IMR-90 (cell line): ENCODE data around the gene STXBP4. TPM values are rescaled to one million over a fixed set of nuclear protein-coding genes. Genes with fewer than 3 reads are reported as not detected.

Source experiments
- ATAC-seq: fragments of 200-7000 bp; cut with Tn5 transposase; 2 replicates; pipeline ENCODE4 v1.9.1; 2020; ENCODE audit warnings: low read depth, mild to moderate bottlenecking, moderate library complexity
- BruUV-seq: library from RNA; stranded (reverse); fragments of 400-500 nt; replicated peaks from 2 replicates; lab custom pipeline; 2021; lab: Mats Ljungman, UMichigan
- CTCF ChIA-PET: fragments of 300-600 bp; formaldehyde crosslinking; extraction: SDS; loops from one replicate; lab custom pipeline; 2021; ENCODE audit warnings: antibody characterized with exemption; lab: Yijun Ruan, JAX
- POLR2A ChIA-PET: fragments of 300-600 bp; sonication (Branson Sonifier 250); formaldehyde crosslinking; loops from one replicate; lab custom pipeline; 2022; ENCODE audit warnings: antibody characterized with exemption; ENCODE audit not compliant: unreplicated experiment; lab: Charles Lee
- DNase-seq: peaks from one replicate; pipeline ENCODE4 v3.0.0; 2013
- H2AFZ ChIP-seq: replicated peaks from 2 replicates; pipeline ENCODE3; 2013; ENCODE audit warnings: low read length, mild to moderate bottlenecking; ENCODE audit not compliant: poor library complexity
- H2AK5ac ChIP-seq: 2 replicates; pipeline ENCODE4 v1.6.1; 2013; ENCODE audit warnings: low read depth, low read length, inconsistent platforms
- H2AK9ac ChIP-seq: replicated peaks from 2 replicates; pipeline ENCODE3; 2013; ENCODE audit warnings: mild to moderate bottlenecking, low read depth, low read length, moderate library complexity; ENCODE audit not compliant: poor library complexity
- H2BK120ac ChIP-seq: 2 replicates; pipeline ENCODE4 v1.6.1; 2013; ENCODE audit warnings: low read depth, low read length, inconsistent platforms
- H2BK15ac ChIP-seq: 3 replicates; pipeline ENCODE4 v1.6.1; 2013; ENCODE audit warnings: low read depth, low read length, inconsistent platforms
- H2BK20ac ChIP-seq: 2 replicates; pipeline ENCODE4 v1.6.1; 2013; ENCODE audit warnings: low read depth, mild to moderate bottlenecking, inconsistent platforms, low read length, moderate library complexity
- H2BK5ac ChIP-seq: 2 replicates; pipeline ENCODE4 v1.6.1; 2013; ENCODE audit warnings: mild to moderate bottlenecking, low read depth, low read length, inconsistent platforms; ENCODE audit not compliant: poor library complexity, severe bottlenecking
- H3K14ac ChIP-seq: replicated peaks from 2 replicates; pipeline ENCODE4 v1.6.1; 2013; ENCODE audit warnings: low read depth, low read length, inconsistent platforms
- H3K18ac ChIP-seq: 2 replicates; pipeline ENCODE4 v1.6.1; 2013; ENCODE audit warnings: low read depth, low read length, control low read depth
- H3K23ac ChIP-seq: 2 replicates; pipeline ENCODE4 v1.6.1; 2013; ENCODE audit warnings: low read depth, low read length, inconsistent platforms
- H3K27ac ChIP-seq: 2 replicates; pipeline ENCODE4 v1.5.1; 2013; ENCODE audit warnings: mild to moderate bottlenecking, control low read depth, low read length; ENCODE audit not compliant: insufficient read depth
- H3K27me3 ChIP-seq: 2 replicates; pipeline ENCODE4 v1.6.1; 2013; ENCODE audit warnings: low read length; ENCODE audit not compliant: control insufficient read depth, insufficient read depth
- H3K36me3 ChIP-seq: 2 replicates; pipeline ENCODE4 v1.6.1; 2013; ENCODE audit warnings: low read length, mixed read lengths; ENCODE audit not compliant: control insufficient read depth, insufficient read depth
- H3K4ac ChIP-seq: 2 replicates; pipeline ENCODE4 v1.6.1; 2013; ENCODE audit warnings: low read depth, low read length, inconsistent platforms
- H3K4me1 ChIP-seq: 2 replicates; pipeline ENCODE4 v1.6.1; 2013; ENCODE audit warnings: low read length, mixed read lengths; ENCODE audit not compliant: control insufficient read depth, insufficient read depth
- H3K4me2 ChIP-seq: 2 replicates; pipeline ENCODE4 v1.6.1; 2013; ENCODE audit warnings: low read depth, mild to moderate bottlenecking, control low read depth, low read length, moderate library complexity
- H3K4me3 ChIP-seq: 2 replicates; pipeline ENCODE4 v1.5.1; 2013; ENCODE audit warnings: low read depth, mild to moderate bottlenecking, control low read depth, low read length, moderate library complexity; ENCODE audit not compliant: insufficient read depth
- H3K56ac ChIP-seq: 2 replicates; pipeline ENCODE4 v1.6.1; 2013; ENCODE audit warnings: low read length, inconsistent platforms; ENCODE audit not compliant: insufficient read depth; ENCODE audit errors: extremely low read depth
- H3K79me1 ChIP-seq, 2 experiments: 2 replicates each; pipeline ENCODE4 v1.6.1; 2013; ENCODE audit warnings: low read length in 2 of 2, inconsistent platforms in 1 of 2, low read depth in 1 of 2
- H3K9ac ChIP-seq: 2 replicates; pipeline ENCODE4 v1.6.1; 2013; ENCODE audit warnings: low read depth, low read length, control low read depth
- H3K9me1 ChIP-seq: 2 replicates; pipeline ENCODE4 v1.6.1; 2013; ENCODE audit warnings: low read length, inconsistent platforms; ENCODE audit not compliant: insufficient read depth
- H3K9me3 ChIP-seq: 2 replicates; pipeline ENCODE4 v1.6.1; 2013; ENCODE audit warnings: low read length; ENCODE audit not compliant: control insufficient read depth, insufficient read depth
- H4K20me1 ChIP-seq: 2 replicates; pipeline ENCODE4 v1.6.1; 2013; ENCODE audit warnings: low read length, inconsistent platforms; ENCODE audit not compliant: insufficient read depth
- H4K5ac ChIP-seq: 2 replicates; pipeline ENCODE4 v1.6.1; 2013; ENCODE audit warnings: mild to moderate bottlenecking, low read depth, low read length, control low read depth
- H4K8ac ChIP-seq, 2 experiments: 2 replicates each; pipeline ENCODE4 v1.6.1; 2013; ENCODE audit warnings: low read depth in 2 of 2, low read length in 2 of 2, control low read depth in 1 of 2, inconsistent platforms in 1 of 2
- H4K91ac ChIP-seq: 2 replicates; pipeline ENCODE4 v1.6.1; 2013; ENCODE audit warnings: low read depth, low read length, inconsistent platforms; ENCODE audit not compliant: insufficient read depth
- MAFK ChIP-seq: IDR thresholded peaks from 2 replicates; pipeline ENCODE4 v1.6.1; 2012; ENCODE audit warnings: low read depth, low read length, improper control_type of control experiment
- MAZ ChIP-seq: IDR thresholded peaks from 2 replicates; pipeline ENCODE4 v1.6.1; 2012; ENCODE audit warnings: low read depth, mild to moderate bottlenecking, low read length, improper control_type of control experiment, moderate library complexity, borderline replicate concordance
- NFE2L2 ChIP-seq: fragments of 150-350 bp; IDR thresholded peaks from 2 replicates; pipeline ENCODE4 v1.6.1; 2016; ENCODE audit warnings: low read depth, mild to moderate bottlenecking, low read length
- WGBS, 2 experiments: methylation state at CpG; one replicate each; pipeline versions ENCODE4 v1.1.5 to v1.1.7; 2013; ENCODE audit warnings: missing lambda C conversion rate in 2 of 2; ENCODE audit not compliant: insufficient read length in 1 of 2; ENCODE audit errors: extremely low coverage in 2 of 2; 5-methylcytosine and 5-hydroxymethylcytosine counted together
- dilution Hi-C: fragments of 300-500 bp; cut with HindIII; formaldehyde crosslinking; loops from one replicate; pipeline ENCODE4 v1.14.3; 2018; ENCODE audit warnings: low sequenced_read_pairs; ENCODE audit not compliant: unreplicated experiment
- in situ Hi-C: fragments of 300-500 bp; cut with MboI; formaldehyde crosslinking; loops from 3 replicates; pipeline ENCODE4 v1.14.3; 2019; ENCODE audit warnings: low sequenced_read_pairs, inconsistent platforms, mixed read lengths
- intact Hi-C: fragments of 100-400 bp; cut with micrococcal nuclease; formaldehyde crosslinking; loops from 2 replicates; pipeline ENCODE4 v1.10.0; 2022
- polyA plus RNA-seq, 3 experiments: library from polyadenylated mRNA; depleted of rRNA; stranded (reverse); fragments of >200 nt; gene quantifications; 2 replicates each; pipeline ENCODE4 v1.2.3, GENCODE V29; 2012; ENCODE audit warnings: low replicate concordance in 1 of 3
- total RNA-seq: library from RNA; depleted of rRNA; stranded (reverse); fragments of >200 nt; gene quantifications from 2 replicates; pipeline ENCODE4 v1.2.3, GENCODE V29; 2012

STXBP4 gene
- total and polyA plus RNA-seq, 2 of the 4 experiments (the other 2 are of a cell fraction): 4.1 to 20.4 TPM

DNA sequence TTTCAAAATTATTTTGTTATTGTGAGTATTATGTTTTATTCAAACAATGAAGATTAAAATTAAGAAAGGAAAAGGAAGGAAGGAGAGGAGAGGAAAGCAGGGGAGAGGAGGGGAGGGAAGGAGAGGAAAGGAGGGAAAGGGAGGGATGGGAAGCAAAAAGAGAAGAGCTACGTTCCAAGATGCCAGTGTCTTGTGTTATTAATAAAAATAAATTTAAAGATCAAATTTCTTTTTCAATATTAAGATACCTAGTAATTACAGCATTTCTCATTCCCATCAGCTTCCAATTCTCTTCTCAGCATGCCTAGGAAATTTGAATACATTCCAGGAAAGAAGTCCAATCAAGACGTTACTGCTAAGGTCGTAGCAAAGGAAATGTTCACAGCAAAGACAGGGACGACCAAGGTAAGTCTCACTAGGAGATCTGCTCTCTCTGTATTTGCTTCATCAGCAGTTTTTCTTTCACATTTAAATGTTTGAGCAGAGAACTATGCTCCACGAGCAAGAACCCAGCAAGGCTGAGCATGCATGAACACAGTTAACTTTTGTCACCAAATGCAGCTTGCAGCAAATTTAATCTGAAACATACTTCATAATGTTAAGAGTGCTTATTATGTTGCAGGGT lies 232.9 kb downstream of the STXBP4 start:
- Histone ChIP-seq H3K56ac (no peak overlapping the region), H3K9me1 (no peaks in the 10 kb centered on the region), H3K4ac (no peak overlapping the region), H2BK120ac (no peak overlapping the region), H2AK5ac (no peak overlapping the region), H2AK9ac (no peak overlapping the region), H3K23ac (no peak overlapping the region), H3K79me1 (no peaks in the 10 kb centered on the region), H2AFZ (no peak overlapping the region), H4K91ac (no peak overlapping the region), H4K20me1 (no peaks in the 10 kb centered on the region), H3K14ac (no peak overlapping the region), H3K9ac (no peak overlapping the region), H3K27ac (no peak overlapping the region), H3K18ac (no peak overlapping the region), H3K36me3 (no peaks in the 10 kb centered on the region), H2BK20ac (no peak overlapping the region), H3K4me2 (no peak overlapping the region), H3K9me3 (no peaks in the 10 kb centered on the region), H4K8ac (no peak overlapping the region), H2BK5ac (no peak overlapping the region), H2BK15ac (no peak overlapping the region), H3K4me3 (no peak overlapping the region), H3K4me1 (no peaks in the 10 kb centered on the region), H3K27me3 (no peaks in the 10 kb centered on the region), H4K5ac (no peak overlapping the region)
- DNase-seq (no peak), ATAC-seq (no peak)
- intact Hi-C loops: no loop called here
- ChIA-PET CTCF (no interaction called here), POLR2A (interaction anchor here (0.7 kb wide), 1 partner anchor 15 kb away, joined by 5 read pairs; no protein-coding TSS in a partner anchor)
- TF ChIP-seq NFE2L2: no peak
- no peak for TF ChIP-seq MAZ
- peak; percentile 96 for TF ChIP-seq MAFK
- BruUV-seq: no TSS peak
- dilution Hi-C loops: no loop called here
- in situ Hi-C loops: no loop called here
- 0% methylated on average over 2 of the region's 5 CpGs; no CpG with 5 or more reads in 1 of the 2 experiments for WGBS, 2 experiments
